B cell (primary cell): Measurements from ENCODE around the gene PTPRT. TPM values are rescaled to one million over a fixed set of nuclear protein-coding genes. Genes with fewer than 3 reads are reported as not detected.

Experiments used
- ATAC-seq: fragments of 200-7000 bp; cut with Tn5 transposase; one replicate; pipeline ENCODE4 v1.10.0; 2021; ENCODE audit warnings: low read depth, mild to moderate bottlenecking, moderate number of reproducible peaks, moderate library complexity
- CTCF ChIA-PET: fragments of 350-600 bp; sonication (Branson Sonifier 250); formaldehyde crosslinking; loops from one replicate; lab custom pipeline; 2021; ENCODE audit warnings: antibody characterized with exemption, inconsistent platforms; lab: Charles Lee
- POLR2A ChIA-PET: fragments of 350-600 bp; sonication (Branson Sonifier 250); formaldehyde crosslinking; loops from one replicate; lab custom pipeline; 2021; ENCODE audit warnings: antibody characterized with exemption; lab: Charles Lee
- DNase-seq: peaks from one replicate; pipeline ENCODE4 v3.0.0; 2013
- H2AFZ ChIP-seq: 2 replicates; pipeline ENCODE4 v1.6.1; 2012; ENCODE audit warnings: mild to moderate bottlenecking, low read depth, low read length; ENCODE audit not compliant: insufficient read depth, poor library complexity, severe bottlenecking
- H3K27ac ChIP-seq, 2 donors: 1 replicate in 1 of 2; 2 replicates in 1 of 2; pipeline ENCODE4 v1.5.1; 2012 to 2013; ENCODE audit warnings: low read length in 2 of 2, mild to moderate bottlenecking in 2 of 2, moderate library complexity in 1 of 2
- H3K27me3 ChIP-seq, 4 experiments: fragments of 200-600 bp in 1 of 4; sonication (generic) in 1 of 4; replicated peaks in 1 of 4; 1 replicate in 2 of 4; 2 replicates in 2 of 4; pipeline versions ENCODE4 v1.6.1 to v1.7.0; 2013 to 2016; ENCODE audit warnings: low read length in 3 of 4, mild to moderate bottlenecking in 2 of 4, mixed read lengths in 1 of 4, moderate library complexity in 1 of 4; ENCODE audit not compliant: insufficient read depth in 4 of 4, control insufficient read depth in 3 of 4; ENCODE audit errors: control extremely low read depth in 1 of 4
- H3K36me3 ChIP-seq, 2 experiments: replicated peaks in 1 of 2; 1 replicate in 1 of 2; 2 replicates in 1 of 2; pipeline versions ENCODE4 v1.6.1 to v1.7.1; 2013; ENCODE audit warnings: low read length in 1 of 2; ENCODE audit not compliant: insufficient read depth in 2 of 2, control insufficient read depth in 1 of 2; ENCODE audit errors: control extremely low read depth in 1 of 2, extremely low read depth in 1 of 2
- H3K4me1 ChIP-seq, 2 donors: fragments of 200-600 bp in 1 of 2; sonication (generic) in 1 of 2; 1 replicate in 1 of 2; 2 replicates in 1 of 2; pipeline versions ENCODE4 v1.5.1 to v1.6.1; 2013 to 2017; ENCODE audit warnings: low read length in 2 of 2; ENCODE audit not compliant: control insufficient read depth in 2 of 2, insufficient read depth in 2 of 2
- H3K4me2 ChIP-seq: replicated peaks from 2 replicates; pipeline ENCODE3; 2012; ENCODE audit warnings: mild to moderate bottlenecking, low read depth, low read length; ENCODE audit not compliant: poor library complexity, severe bottlenecking
- H3K4me3 ChIP-seq, 5 experiments: fragments of 200-600 bp in 1 of 5; sonication (generic) in 1 of 5; 1 replicate in 3 of 5; 2 replicates in 2 of 5; pipeline versions ENCODE4 v1.5.1 to v1.7.0; 2011 to 2016; ENCODE audit warnings: low read length in 4 of 5, mild to moderate bottlenecking in 4 of 5, low read depth in 2 of 5, control low read depth in 1 of 5, moderate library complexity in 1 of 5; ENCODE audit not compliant: insufficient read depth in 1 of 5; ENCODE audit errors: control extremely low read depth in 1 of 5, extremely low read depth in 1 of 5
- H3K79me2 ChIP-seq: fragments of 200-600 bp; sonication (generic); one replicate; pipeline ENCODE4 v1.6.0; 2016; ENCODE audit warnings: low read length; ENCODE audit not compliant: control insufficient read depth, insufficient read depth
- H3K9ac ChIP-seq: fragments of 200-600 bp; sonication (generic); 2 replicates; pipeline ENCODE4 v1.6.1; 2017; ENCODE audit warnings: mild to moderate bottlenecking, low read length, moderate library complexity
- H3K9me3 ChIP-seq, 3 donors: one replicate each; pipeline versions ENCODE4 v1.6.1 to v1.7.1; 2013; ENCODE audit warnings: low read length in 2 of 3; ENCODE audit not compliant: control insufficient read depth in 2 of 3, insufficient read depth in 1 of 3; ENCODE audit errors: control extremely low read depth in 1 of 3
- H4K20me1 ChIP-seq: 2 replicates; pipeline ENCODE4 v1.6.0; 2012; ENCODE audit warnings: mild to moderate bottlenecking, low read length; ENCODE audit not compliant: insufficient read depth, control insufficient read depth, poor library complexity, severe bottlenecking
- H3K27ac Mint-ChIP-seq: one replicate; pipeline ENCODE4 v1.8.0; 2021; ENCODE audit warnings: mixed read lengths
- H3K27me3 Mint-ChIP-seq: one replicate; pipeline ENCODE4 v1.8.0; 2021; ENCODE audit warnings: mixed read lengths
- H3K4me1 Mint-ChIP-seq: one replicate; pipeline ENCODE4 v1.8.0; 2021; ENCODE audit warnings: mixed read lengths
- H3K4me3 Mint-ChIP-seq: one replicate; pipeline ENCODE4 v1.8.0; 2021; ENCODE audit warnings: mixed read lengths
- H3K9me3 Mint-ChIP-seq: one replicate; pipeline ENCODE4 v1.8.0; 2022; ENCODE audit warnings: mixed read lengths; ENCODE audit not compliant: insufficient read depth
- EZH2 ChIP-seq: IDR thresholded peaks from 2 replicates; pipeline ENCODE4 v1.6.1; 2012; ENCODE audit warnings: borderline replicate concordance, low read depth, mild to moderate bottlenecking, moderate library complexity, low read length; ENCODE audit not compliant: insufficient read depth, poor library complexity, severe bottlenecking
- WGBS: methylation state at CpG from one replicate; pipeline ENCODE4 v1.1.5; 2013; ENCODE audit warnings: missing lambda C conversion rate; ENCODE audit not compliant: insufficient coverage; 5-methylcytosine and 5-hydroxymethylcytosine counted together
- intact Hi-C: fragments of 100-400 bp; cut with micrococcal nuclease; formaldehyde crosslinking; loops from one replicate; pipeline ENCODE4 v1.10.0; 2022
- polyA plus RNA-seq: library from polyadenylated mRNA; depleted of rRNA; stranded (reverse); fragments of >200 nt; gene quantifications from 2 replicates; pipeline ENCODE4 v1.2.3, GENCODE V29; 2012
- total RNA-seq, 2 donors: library from RNA; stranded (reverse); fragments of 120-200 nt in 1 of 2; gene quantifications; 1 replicate in 1 of 2; 2 replicates in 1 of 2; pipeline versions ENCODE4 v1.2.3 to v1.2.4, GENCODE V29; 2013 to 2022
- TF ChIP-seq, protein P1 (sequence below): fragments of 200-600 bp; IDR thresholded peaks from one replicate; pipeline ENCODE4 v1.8.0; 2022; ENCODE audit warnings: antibody characterized with exemption, mild to moderate bottlenecking

The PTPRT gene
- total and polyA plus RNA-seq, 2 donors (not counting 1 experiment from before 2014, with no cell fraction given) = not detected

DNA sequence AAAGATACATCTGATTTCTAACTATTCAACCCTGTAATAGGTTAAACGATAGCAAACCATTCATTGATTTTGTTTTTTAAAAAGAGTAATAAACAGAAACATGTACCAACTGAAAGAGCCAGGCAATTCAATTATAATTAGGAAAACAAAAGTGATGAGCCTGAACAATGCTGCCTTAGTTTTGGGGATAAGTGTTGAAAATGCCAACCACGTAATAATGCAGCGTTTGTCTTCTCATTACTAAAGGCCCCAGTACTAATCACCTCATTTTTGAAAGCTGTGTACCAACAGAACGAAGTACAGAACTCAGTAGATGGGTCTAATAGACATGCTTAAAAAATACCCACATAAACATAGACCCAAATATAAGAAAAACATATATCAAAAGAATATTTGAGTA lies 907.9 kb downstream of the PTPRT start:
- Histone ChIP-seq H3K27ac (no peak overlapping the region), H3K79me2 (no peaks in the 10 kb centered on the region), H3K4me1 (no peaks in the 10 kb centered on the region), H3K9ac (no peak overlapping the region), H3K36me3 (no peaks in the 10 kb centered on the region), H2AFZ (no peak overlapping the region), H3K4me2 (no peak overlapping the region), H3K9me3 (peaks cover 0 to 2% (median 0%) of the 10 kb centered on the region in 3 donors), H3K4me3 (no peak overlapping the region), H3K27me3 (no peaks in the 10 kb centered on the region), H4K20me1 (no peaks in the 10 kb centered on the region)
- ATAC-seq (no peak), DNase-seq (no peak)
- CTCF ChIA-PET = no interaction called here
- H3K9me3 Mint-ChIP-seq = peaks cover 5% of the 10 kb centered on the region
- no peak for TF ChIP-seq EZH2
- TF ChIP-seq, protein P1, sequence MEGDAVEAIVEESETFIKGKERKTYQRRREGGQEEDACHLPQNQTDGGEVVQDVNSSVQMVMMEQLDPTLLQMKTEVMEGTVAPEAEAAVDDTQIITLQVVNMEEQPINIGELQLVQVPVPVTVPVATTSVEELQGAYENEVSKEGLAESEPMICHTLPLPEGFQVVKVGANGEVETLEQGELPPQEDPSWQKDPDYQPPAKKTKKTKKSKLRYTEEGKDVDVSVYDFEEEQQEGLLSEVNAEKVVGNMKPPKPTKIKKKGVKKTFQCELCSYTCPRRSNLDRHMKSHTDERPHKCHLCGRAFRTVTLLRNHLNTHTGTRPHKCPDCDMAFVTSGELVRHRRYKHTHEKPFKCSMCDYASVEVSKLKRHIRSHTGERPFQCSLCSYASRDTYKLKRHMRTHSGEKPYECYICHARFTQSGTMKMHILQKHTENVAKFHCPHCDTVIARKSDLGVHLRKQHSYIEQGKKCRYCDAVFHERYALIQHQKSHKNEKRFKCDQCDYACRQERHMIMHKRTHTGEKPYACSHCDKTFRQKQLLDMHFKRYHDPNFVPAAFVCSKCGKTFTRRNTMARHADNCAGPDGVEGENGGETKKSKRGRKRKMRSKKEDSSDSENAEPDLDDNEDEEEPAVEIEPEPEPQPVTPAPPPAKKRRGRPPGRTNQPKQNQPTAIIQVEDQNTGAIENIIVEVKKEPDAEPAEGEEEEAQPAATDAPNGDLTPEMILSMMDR = no peak
- no CpG with 5 or more reads among the region's 4 CpGs for WGBS
- H3K4me1 Mint-ChIP-seq = no peaks in the 10 kb centered on the region
- H3K27me3 Mint-ChIP-seq = no peaks in the 10 kb centered on the region
- POLR2A ChIA-PET = no interaction called here
- intact Hi-C loops = no loop called here
- H3K4me3 Mint-ChIP-seq = no peak overlapping the region
- H3K27ac Mint-ChIP-seq = no peak overlapping the region

DNA sequence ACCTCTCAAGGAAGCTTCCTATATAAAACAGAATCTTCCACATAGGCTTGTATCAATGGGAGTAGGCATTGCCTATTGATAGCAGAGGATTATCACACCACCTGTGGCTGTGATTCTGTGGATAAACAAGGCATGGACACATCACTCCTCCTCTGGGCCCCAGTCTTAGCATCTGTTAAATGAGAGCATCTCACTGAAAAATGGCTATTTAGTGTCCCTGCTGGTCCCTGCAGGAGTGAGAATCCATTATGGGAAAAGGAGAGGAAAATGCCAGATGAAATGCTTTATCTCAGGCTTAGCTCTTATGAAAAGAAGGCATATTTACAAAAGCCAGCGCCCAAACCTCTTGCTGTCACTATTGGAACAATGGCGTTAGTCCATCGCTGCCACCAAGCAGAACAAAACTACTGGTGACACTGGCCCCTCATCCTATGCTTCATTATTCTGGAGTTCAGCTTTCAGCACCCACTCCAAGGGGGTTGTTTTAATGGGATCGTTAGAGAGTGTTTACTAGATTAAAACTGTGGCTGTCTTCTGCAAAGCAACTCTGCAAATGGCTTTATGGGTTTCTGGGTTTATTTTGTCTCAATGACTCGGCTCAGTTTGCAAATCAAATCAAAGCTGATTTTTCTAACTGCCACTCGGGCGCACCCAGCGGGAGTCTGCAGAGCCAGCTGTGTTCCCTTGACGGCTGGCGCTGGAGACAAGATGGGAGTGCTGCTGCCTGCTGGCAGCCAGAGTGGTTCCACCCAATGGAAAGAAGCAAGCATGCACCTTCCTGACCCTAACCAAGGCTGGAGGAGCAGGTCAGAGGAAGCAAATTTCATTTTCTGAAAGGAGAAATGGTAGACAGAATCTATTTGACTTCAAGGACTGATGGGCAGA lies 912.7 kb downstream of the PTPRT start:
- H3K4me1 ChIP-seq = no peaks in the 10 kb centered on the region
- no peak overlapping the region for H3K9ac ChIP-seq
- no peaks in the 10 kb centered on the region for H3K9me3 ChIP-seq
- H3K27ac Mint-ChIP-seq = no peak overlapping the region
- ChIA-PET POLR2A (no interaction called here), CTCF (no interaction called here)
- H3K9me3 Mint-ChIP-seq = no peaks in the 10 kb centered on the region
- H3K4me3 ChIP-seq = no peak overlapping the region
- no peak overlapping the region for H2AFZ ChIP-seq
- no peak overlapping the region for H3K27ac ChIP-seq
- H3K27me3 Mint-ChIP-seq = no peaks in the 10 kb centered on the region
- ATAC-seq = no peak
- TF ChIP-seq, protein P1 = no peak
- TF ChIP-seq EZH2 = no peak
- no peak overlapping the region for H3K4me3 Mint-ChIP-seq
- H4K20me1 ChIP-seq = no peaks in the 10 kb centered on the region
- intact Hi-C loops = no loop called here
- no peaks in the 10 kb centered on the region for H3K79me2 ChIP-seq
- H3K36me3 ChIP-seq = no peaks in the 10 kb centered on the region
- WGBS = 79% methylated on average over 9 of the region's 10 CpGs
- no peak for DNase-seq
- H3K4me2 ChIP-seq = no peak overlapping the region
- no peaks in the 10 kb centered on the region for H3K4me1 Mint-ChIP-seq
- no peaks in the 10 kb centered on the region for H3K27me3 ChIP-seq
